SK-N-SH treated with all-trans-retinoic acid at 6 μM for 48 hours (cell line): ENCODE measurements around the gene KRT25.

Experiments
- ATAC-seq: fragments of 200-7000 bp; cut with Tn5 transposase; 3 replicates; pipeline ENCODE4 v1.9.1; 2020; ENCODE audit warnings: mild to moderate bottlenecking, moderate library complexity
- ARNTL ChIP-seq: fragments of 450-650 bp; formaldehyde crosslinking; IDR thresholded peaks from 2 replicates; pipeline ENCODE4 v1.5.0; 2020; ENCODE audit warnings: low read depth, mild to moderate bottlenecking, moderate library complexity, borderline replicate concordance
- BACH2 ChIP-seq: fragments of 250-450 bp; sonication (Bioruptor Pico); IDR thresholded peaks from 2 replicates; pipeline ENCODE4 v1.9.0; 2021; ENCODE audit warnings: mild to moderate bottlenecking, borderline replicate concordance
- CSDC2 ChIP-seq: fragments of 250-450 bp; sonication (Bioruptor Pico); IDR thresholded peaks from 2 replicates; pipeline ENCODE4 v1.5.0; 2020; ENCODE audit warnings: mild to moderate bottlenecking, moderate library complexity
- ESRRG ChIP-seq: fragments of 250-450 bp; sonication (Bioruptor Pico); IDR thresholded peaks from 2 replicates; pipeline ENCODE4 v1.6.1; 2021; ENCODE audit warnings: mild to moderate bottlenecking
- GLIS3 ChIP-seq: fragments of 250-450 bp; sonication (Bioruptor Pico); IDR thresholded peaks from 2 replicates; pipeline ENCODE4 v1.5.0; 2020; ENCODE audit warnings: mild to moderate bottlenecking, moderate library complexity
- ISL1 ChIP-seq: fragments of 250-450 bp; sonication (Bioruptor Pico); IDR thresholded peaks from 2 replicates; pipeline ENCODE4 v2.1.2; 2022; ENCODE audit warnings: mild to moderate bottlenecking, moderate library complexity
- OSR1 ChIP-seq: fragments of 250-450 bp; sonication (Bioruptor Pico); IDR thresholded peaks from 2 replicates; pipeline ENCODE4 v1.8.0; 2022; ENCODE audit warnings: moderate library complexity, mild to moderate bottlenecking, inconsistent platforms
- POU6F1 ChIP-seq: fragments of 250-450 bp; sonication (Bioruptor Pico); IDR thresholded peaks from 2 replicates; pipeline ENCODE4 v1.8.0; 2021; ENCODE audit warnings: low read depth, mild to moderate bottlenecking, moderate library complexity, borderline replicate concordance
- PPARA ChIP-seq: fragments of 250-450 bp; sonication (Bioruptor Pico); IDR thresholded peaks from 2 replicates; pipeline ENCODE4 v1.5.0; 2020; ENCODE audit warnings: mild to moderate bottlenecking, borderline replicate concordance
- RARB ChIP-seq: fragments of 250-450 bp; sonication (Bioruptor Pico); IDR thresholded peaks from 2 replicates; pipeline ENCODE4 v1.8.0; 2021; ENCODE audit warnings: mild to moderate bottlenecking, moderate library complexity
- SNAI2 ChIP-seq: fragments of 250-450 bp; sonication (Bioruptor Pico); IDR thresholded peaks from 2 replicates; pipeline ENCODE4 v1.5.0; 2020; ENCODE audit warnings: mild to moderate bottlenecking, moderate library complexity
- TCF4 ChIP-seq: fragments of 250-450 bp; sonication (Bioruptor Pico); IDR thresholded peaks from 2 replicates; pipeline ENCODE4 v1.8.0; 2021; ENCODE audit warnings: mild to moderate bottlenecking, moderate library complexity, borderline replicate concordance
- TOX ChIP-seq: fragments of 250-450 bp; sonication (Bioruptor Pico); IDR thresholded peaks from 2 replicates; pipeline ENCODE4 v1.8.0; 2021; ENCODE audit warnings: mild to moderate bottlenecking, moderate library complexity, borderline replicate concordance
- ZFP3 ChIP-seq: fragments of 250-450 bp; sonication (Bioruptor Pico); IDR thresholded peaks from 2 replicates; pipeline ENCODE4 v1.5.0; 2020; ENCODE audit warnings: mild to moderate bottlenecking, moderate library complexity
- ZFP30 ChIP-seq: fragments of 450-650 bp; formaldehyde crosslinking; IDR thresholded peaks from 2 replicates; pipeline ENCODE4 v1.5.0; 2022; ENCODE audit warnings: mild to moderate bottlenecking, moderate library complexity
- ZNF565 ChIP-seq: fragments of 450-650 bp; formaldehyde crosslinking; conservative IDR thresholded peaks from 2 replicates; pipeline ENCODE4 v1.5.0; 2020; ENCODE audit warnings: low read depth, mild to moderate bottlenecking, moderate library complexity
- ZNF70 ChIP-seq: fragments of 450-650 bp; formaldehyde crosslinking; IDR thresholded peaks from 2 replicates; pipeline ENCODE4 v1.5.0; 2020; ENCODE audit warnings: mild to moderate bottlenecking, moderate library complexity
- ZNF8 ChIP-seq: fragments of 450-650 bp; formaldehyde crosslinking; IDR thresholded peaks from 2 replicates; pipeline ENCODE4 v1.5.0; 2020; ENCODE audit warnings: mild to moderate bottlenecking, moderate library complexity
- TF ChIP-seq, protein P1 (sequence below): fragments of 250-450 bp; sonication (Bioruptor Pico); IDR thresholded peaks from 2 replicates; pipeline ENCODE4 v1.5.0; 2020; ENCODE audit warnings: mild to moderate bottlenecking, moderate library complexity
- TF ChIP-seq, protein P2 (sequence below): fragments of 250-450 bp; sonication (Bioruptor Pico); IDR thresholded peaks from 2 replicates; pipeline ENCODE4 v1.8.0; 2020; ENCODE audit warnings: mild to moderate bottlenecking, moderate library complexity, borderline replicate concordance
- TF ChIP-seq, protein P3 (sequence below): fragments of 250-450 bp; sonication (Bioruptor Pico); IDR thresholded peaks from 2 replicates; pipeline ENCODE4 v1.5.1; 2020; ENCODE audit warnings: low read depth, mild to moderate bottlenecking, moderate library complexity
- TF ChIP-seq, protein P4 (sequence below): fragments of 250-450 bp; sonication (Bioruptor Pico); IDR thresholded peaks from 2 replicates; pipeline ENCODE4 v1.5.1; 2021; ENCODE audit warnings: mild to moderate bottlenecking, moderate library complexity

KRT25 gene

DNA sequence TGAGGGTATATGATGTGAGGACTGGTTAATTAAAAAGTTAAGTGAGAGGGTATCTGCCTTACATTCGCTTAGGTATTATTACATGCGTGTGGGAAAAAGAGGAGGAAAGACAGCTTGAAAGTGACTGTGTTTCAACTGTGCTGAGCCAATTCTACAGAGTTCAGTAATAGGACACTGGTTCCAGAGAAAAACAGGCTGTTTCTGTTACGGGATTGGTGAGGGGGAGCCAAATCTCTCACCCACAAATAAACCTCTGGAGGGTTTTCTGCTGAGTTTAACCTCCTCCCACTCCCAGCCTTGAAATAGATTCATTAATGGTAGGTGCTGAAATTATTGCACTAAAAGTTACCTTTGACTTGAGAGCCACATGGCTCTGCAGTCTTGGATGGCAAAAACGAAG is 20.8 kb upstream of the KRT25 start:
- no peak for ATAC-seq
- no peak for TF ChIP-seq ARNTL (CRISPR knock-in tag)
- no peak for TF ChIP-seq ZFP30 (CRISPR knock-in tag)
- no peak for TF ChIP-seq PPARA (CRISPR knock-in tag)
- no peak for TF ChIP-seq BACH2 (CRISPR knock-in tag)
- no peak for TF ChIP-seq ZFP3 (CRISPR knock-in tag)
- TF ChIP-seq, protein P1, sequence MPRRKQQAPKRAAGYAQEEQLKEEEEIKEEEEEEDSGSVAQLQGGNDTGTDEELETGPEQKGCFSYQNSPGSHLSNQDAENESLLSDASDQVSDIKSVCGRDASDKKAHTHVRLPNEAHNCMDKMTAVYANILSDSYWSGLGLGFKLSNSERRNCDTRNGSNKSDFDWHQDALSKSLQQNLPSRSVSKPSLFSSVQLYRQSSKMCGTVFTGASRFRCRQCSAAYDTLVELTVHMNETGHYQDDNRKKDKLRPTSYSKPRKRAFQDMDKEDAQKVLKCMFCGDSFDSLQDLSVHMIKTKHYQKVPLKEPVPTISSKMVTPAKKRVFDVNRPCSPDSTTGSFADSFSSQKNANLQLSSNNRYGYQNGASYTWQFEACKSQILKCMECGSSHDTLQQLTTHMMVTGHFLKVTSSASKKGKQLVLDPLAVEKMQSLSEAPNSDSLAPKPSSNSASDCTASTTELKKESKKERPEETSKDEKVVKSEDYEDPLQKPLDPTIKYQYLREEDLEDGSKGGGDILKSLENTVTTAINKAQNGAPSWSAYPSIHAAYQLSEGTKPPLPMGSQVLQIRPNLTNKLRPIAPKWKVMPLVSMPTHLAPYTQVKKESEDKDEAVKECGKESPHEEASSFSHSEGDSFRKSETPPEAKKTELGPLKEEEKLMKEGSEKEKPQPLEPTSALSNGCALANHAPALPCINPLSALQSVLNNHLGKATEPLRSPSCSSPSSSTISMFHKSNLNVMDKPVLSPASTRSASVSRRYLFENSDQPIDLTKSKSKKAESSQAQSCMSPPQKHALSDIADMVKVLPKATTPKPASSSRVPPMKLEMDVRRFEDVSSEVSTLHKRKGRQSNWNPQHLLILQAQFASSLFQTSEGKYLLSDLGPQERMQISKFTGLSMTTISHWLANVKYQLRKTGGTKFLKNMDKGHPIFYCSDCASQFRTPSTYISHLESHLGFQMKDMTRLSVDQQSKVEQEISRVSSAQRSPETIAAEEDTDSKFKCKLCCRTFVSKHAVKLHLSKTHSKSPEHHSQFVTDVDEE: no peak
- no peak for TF ChIP-seq POU6F1 (CRISPR knock-in tag)
- TF ChIP-seq TCF4: no peak
- TF ChIP-seq ISL1 (CRISPR knock-in tag): no peak
- no peak for TF ChIP-seq RARB (CRISPR knock-in tag)
- TF ChIP-seq ZNF8 (CRISPR knock-in tag): no peak
- TF ChIP-seq ZNF565 (CRISPR knock-in tag): no peak
- TF ChIP-seq ESRRG (CRISPR knock-in tag): no peak
- no peak for TF ChIP-seq GLIS3 (CRISPR knock-in tag)
- no peak for TF ChIP-seq OSR1 (CRISPR knock-in tag)
- no peak for TF ChIP-seq ZNF70

DNA sequence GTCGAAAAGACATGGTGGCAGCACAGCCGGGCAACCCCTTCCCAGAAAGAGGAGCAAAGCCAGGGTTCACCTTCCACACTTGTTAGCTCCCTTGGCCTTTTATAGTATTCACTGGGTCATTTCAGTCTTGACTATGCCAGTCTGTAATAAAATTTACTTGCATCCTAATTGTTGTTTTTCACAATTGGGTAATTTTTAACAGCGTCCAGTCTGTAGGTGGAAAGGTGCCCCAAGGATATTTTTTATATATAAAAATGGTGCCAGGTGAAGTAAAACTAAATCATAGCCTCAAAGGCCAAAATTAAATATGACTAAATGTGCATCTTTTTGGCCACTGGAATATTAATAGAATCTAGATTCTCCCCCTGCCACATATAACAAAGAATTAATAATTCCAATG is 17.0 kb upstream of the KRT25 start, which contains the start of gene KRT26:
TSS of gene KRT26 (minus strand) at position 101 of the 400 bp plus-strand sequence. CDS start at position 13, 88 bp downstream.
- no peak for ATAC-seq
- TF ChIP-seq, protein P2, sequence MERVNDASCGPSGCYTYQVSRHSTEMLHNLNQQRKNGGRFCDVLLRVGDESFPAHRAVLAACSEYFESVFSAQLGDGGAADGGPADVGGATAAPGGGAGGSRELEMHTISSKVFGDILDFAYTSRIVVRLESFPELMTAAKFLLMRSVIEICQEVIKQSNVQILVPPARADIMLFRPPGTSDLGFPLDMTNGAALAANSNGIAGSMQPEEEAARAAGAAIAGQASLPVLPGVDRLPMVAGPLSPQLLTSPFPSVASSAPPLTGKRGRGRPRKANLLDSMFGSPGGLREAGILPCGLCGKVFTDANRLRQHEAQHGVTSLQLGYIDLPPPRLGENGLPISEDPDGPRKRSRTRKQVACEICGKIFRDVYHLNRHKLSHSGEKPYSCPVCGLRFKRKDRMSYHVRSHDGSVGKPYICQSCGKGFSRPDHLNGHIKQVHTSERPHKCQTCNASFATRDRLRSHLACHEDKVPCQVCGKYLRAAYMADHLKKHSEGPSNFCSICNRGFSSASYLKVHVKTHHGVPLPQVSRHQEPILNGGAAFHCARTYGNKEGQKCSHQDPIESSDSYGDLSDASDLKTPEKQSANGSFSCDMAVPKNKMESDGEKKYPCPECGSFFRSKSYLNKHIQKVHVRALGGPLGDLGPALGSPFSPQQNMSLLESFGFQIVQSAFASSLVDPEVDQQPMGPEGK (CRISPR knock-in tag): no peak
- TF ChIP-seq ESRRG (CRISPR knock-in tag) (no peak), POU6F1 (CRISPR knock-in tag) (no peak), CSDC2 (CRISPR knock-in tag) (no peak), OSR1 (CRISPR knock-in tag) (no peak), RARB (CRISPR knock-in tag) (no peak), TOX (CRISPR knock-in tag) (no peak), ZFP30 (CRISPR knock-in tag) (no peak), GLIS3 (CRISPR knock-in tag) (no peak), ZNF8 (CRISPR knock-in tag) (no peak), SNAI2 (no peak), PPARA (CRISPR knock-in tag) (no peak), TCF4 (no peak), ZNF70 (no peak), BACH2 (CRISPR knock-in tag) (no peak), ZNF565 (CRISPR knock-in tag) (no peak)
- TF ChIP-seq, protein P1: no peak
- TF ChIP-seq, protein P3, sequence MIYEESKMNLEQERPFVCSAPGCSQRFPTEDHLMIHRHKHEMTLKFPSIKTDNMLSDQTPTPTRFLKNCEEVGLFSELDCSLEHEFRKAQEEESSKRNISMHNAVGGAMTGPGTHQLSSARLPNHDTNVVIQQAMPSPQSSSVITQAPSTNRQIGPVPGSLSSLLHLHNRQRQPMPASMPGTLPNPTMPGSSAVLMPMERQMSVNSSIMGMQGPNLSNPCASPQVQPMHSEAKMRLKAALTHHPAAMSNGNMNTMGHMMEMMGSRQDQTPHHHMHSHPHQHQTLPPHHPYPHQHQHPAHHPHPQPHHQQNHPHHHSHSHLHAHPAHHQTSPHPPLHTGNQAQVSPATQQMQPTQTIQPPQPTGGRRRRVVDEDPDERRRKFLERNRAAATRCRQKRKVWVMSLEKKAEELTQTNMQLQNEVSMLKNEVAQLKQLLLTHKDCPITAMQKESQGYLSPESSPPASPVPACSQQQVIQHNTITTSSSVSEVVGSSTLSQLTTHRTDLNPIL (CRISPR knock-in tag): no peak
- TF ChIP-seq, protein P4, sequence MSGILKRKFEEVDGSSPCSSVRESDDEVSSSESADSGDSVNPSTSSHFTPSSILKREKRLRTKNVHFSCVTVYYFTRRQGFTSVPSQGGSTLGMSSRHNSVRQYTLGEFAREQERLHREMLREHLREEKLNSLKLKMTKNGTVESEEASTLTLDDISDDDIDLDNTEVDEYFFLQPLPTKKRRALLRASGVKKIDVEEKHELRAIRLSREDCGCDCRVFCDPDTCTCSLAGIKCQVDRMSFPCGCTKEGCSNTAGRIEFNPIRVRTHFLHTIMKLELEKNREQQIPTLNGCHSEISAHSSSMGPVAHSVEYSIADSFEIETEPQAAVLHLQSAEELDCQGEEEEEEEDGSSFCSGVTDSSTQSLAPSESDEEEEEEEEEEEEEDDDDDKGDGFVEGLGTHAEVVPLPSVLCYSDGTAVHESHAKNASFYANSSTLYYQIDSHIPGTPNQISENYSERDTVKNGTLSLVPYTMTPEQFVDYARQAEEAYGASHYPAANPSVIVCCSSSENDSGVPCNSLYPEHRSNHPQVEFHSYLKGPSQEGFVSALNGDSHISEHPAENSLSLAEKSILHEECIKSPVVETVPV (CRISPR knock-in tag): no peak
